Common myeloid progenitor, CD34-positive (primary cell): ENCODE data around the gene EDC3.

ENCODE experiments used
- CTCF ChIA-PET: fragments of 350-600 bp; sonication (Branson Sonifier 250); formaldehyde crosslinking; loops from one replicate; lab custom pipeline; 2021; ENCODE audit warnings: antibody characterized with exemption; lab: Charles Lee
- POLR2A ChIA-PET: fragments of 350-600 bp; sonication (Branson Sonifier 250); formaldehyde crosslinking; loops from one replicate; lab custom pipeline; 2021; ENCODE audit warnings: antibody characterized with exemption; lab: Charles Lee
- DNase-seq, 3 donors: peaks; one replicate each; pipeline versions ENCODE4 v3.0.0 to v3.0.0-alpha.2; 2013
- H3K27ac ChIP-seq, 2 experiments: 1 replicate in 1 of 2; 2 replicates in 1 of 2; pipeline ENCODE4 v1.7.0; 2013; ENCODE audit warnings: inconsistent platforms in 2 of 2, low read length in 2 of 2, mild to moderate bottlenecking in 2 of 2, low read depth in 1 of 2, moderate library complexity in 1 of 2; ENCODE audit not compliant: severe bottlenecking in 2 of 2, insufficient read depth in 1 of 2, poor library complexity in 1 of 2
- H3K27me3 ChIP-seq, 5 experiments: replicated peaks in 2 of 5; 1 replicate in 3 of 5; 2 replicates in 2 of 5; pipeline versions ENCODE4 v1.6.1 to v1.7.0; 2013; ENCODE audit warnings: low read length in 4 of 5, mild to moderate bottlenecking in 2 of 5, moderate library complexity in 2 of 5, inconsistent platforms in 1 of 5; ENCODE audit not compliant: insufficient read depth in 5 of 5, control insufficient read depth in 4 of 5
- H3K36me3 ChIP-seq, 4 experiments: 1 replicate in 2 of 4; 2 replicates in 2 of 4; pipeline versions ENCODE4 v1.6.1 to v1.7.0; 2013; ENCODE audit warnings: low read length in 3 of 4, control low read depth in 1 of 4, mild to moderate bottlenecking in 1 of 4; ENCODE audit not compliant: control insufficient read depth in 4 of 4, insufficient read depth in 4 of 4
- H3K4me1 ChIP-seq, 4 experiments: 1 replicate in 3 of 4; 2 replicates in 1 of 4; pipeline versions ENCODE4 v1.6.1 to v1.7.1; 2013; ENCODE audit warnings: low read length in 3 of 4, mild to moderate bottlenecking in 3 of 4, control low read depth in 1 of 4, inconsistent platforms in 1 of 4, moderate library complexity in 1 of 4; ENCODE audit not compliant: control insufficient read depth in 4 of 4, insufficient read depth in 4 of 4; ENCODE audit errors: control extremely low read depth in 1 of 4
- H3K4me3 ChIP-seq, 7 experiments: 1 replicate in 4 of 7; 2 replicates in 3 of 7; pipeline versions ENCODE4 v1.5.1 to v1.7.0; 2013; ENCODE audit warnings: mild to moderate bottlenecking in 7 of 7, low read length in 6 of 7, moderate library complexity in 6 of 7, inconsistent platforms in 2 of 7, low read depth in 2 of 7, control low read depth in 1 of 7; ENCODE audit not compliant: insufficient read depth in 4 of 7, control insufficient read depth in 1 of 7; ENCODE audit errors: extremely low read depth in 1 of 7
- H3K9me3 ChIP-seq, 5 experiments: 1 replicate in 4 of 5; 2 replicates in 1 of 5; pipeline versions ENCODE4 v1.6.1 to v1.7.1; 2013; ENCODE audit warnings: low read length in 4 of 5, mild to moderate bottlenecking in 2 of 5, inconsistent platforms in 1 of 5, low read depth in 1 of 5, moderate library complexity in 1 of 5; ENCODE audit not compliant: control insufficient read depth in 4 of 5, insufficient read depth in 2 of 5; ENCODE audit errors: control extremely low read depth in 1 of 5
- WGBS: methylation state at CpG from one replicate; pipeline ENCODE4 v1.1.5; 2013; ENCODE audit not compliant: insufficient coverage; 5-methylcytosine and 5-hydroxymethylcytosine counted together

The EDC3 gene

GRCh38 chr15:74656935-74657535, 38.8 kb downstream of the EDC3 start:
- POLR2A ChIA-PET, result no interaction called here
- CTCF ChIA-PET, result interaction anchor here (1.4 to 1.8 kb wide), 3 partner anchors 9 to 21 kb away, joined by 3 to 6 read pairs (median 3); no protein-coding TSS in a partner anchor
- no peak for DNase-seq
- H3K27ac ChIP-seq, result no peak overlapping the region
- H3K9me3 ChIP-seq, result no peaks in the 10 kb centered on the region
- H3K36me3 ChIP-seq, result peaks cover 6 to 25% (median 11%) of the 10 kb centered on the region in 4 experiments
- H3K4me3 ChIP-seq, result no peak overlapping the region
- H3K27me3 ChIP-seq, result no peaks in the 10 kb centered on the region
- 95% methylated on average over 6 of the region's 6 CpGs for WGBS
- H3K4me1 ChIP-seq, result peaks cover 0 to 9% (median 0%) of the 10 kb centered on the region in 4 experiments

- Histone ChIP-seq H3K36me3 (peaks cover 6 to 36% (median 17%) of the 10 kb centered on the region in 4 experiments), H3K27ac (no peak overlapping the region), H3K27me3 (no peaks in the 10 kb centered on the region), H3K4me3 (no peak overlapping the region), H3K4me1 (peaks cover 0 to 9% (median 0%) of the 10 kb centered on the region in 4 experiments), H3K9me3 (no peaks in the 10 kb centered on the region)
- no peak for DNase-seq
- ChIA-PET CTCF (interaction anchor here (1.3 to 1.9 kb wide), 2 partner anchors 10 to 38 kb away, joined by 5 read pairs; no protein-coding TSS in a partner anchor), POLR2A (no interaction called here)
- 100% methylated on average over 7 of the region's 7 CpGs for WGBS
Measured at GRCh38 chr15:74655424-74655823, 40.4 kb downstream of the EDC3 start.

- H3K27me3 ChIP-seq, result no peaks in the 10 kb centered on the region
- H3K4me3 ChIP-seq, result no peak overlapping the region
- no peak overlapping the region for H3K27ac ChIP-seq
- peaks cover 0 to 9% (median 0%) of the 10 kb centered on the region in 4 experiments for H3K4me1 ChIP-seq
- POLR2A ChIA-PET, result interaction anchor here (0.6 kb wide), 1 partner anchor 180 kb away, joined by 3 read pairs; no protein-coding TSS in a partner anchor
- peak; percentile 8 to 68 (median 46) for DNase-seq
- CTCF ChIA-PET, result interaction anchor here (1.0 to 10.7 kb wide), 4 partner anchors 16 to 116 kb away, joined by 3 to 96 read pairs (median 4); no protein-coding TSS in a partner anchor
- WGBS, result 83% methylated on average over 2 of the region's 7 CpGs
- H3K9me3 ChIP-seq, result no peaks in the 10 kb centered on the region
- peaks cover 11 to 42% (median 20%) of the 10 kb centered on the region in 4 experiments for H3K36me3 ChIP-seq
Measured at GRCh38 chr15:74653426-74654102, 42.3 kb downstream of the EDC3 start.

- CTCF ChIA-PET, result interaction anchor here (0.6 to 10.7 kb wide), 6 partner anchors 10 to 141 kb away, joined by 3 to 96 read pairs (median 3); no protein-coding TSS in a partner anchor
- H3K36me3 ChIP-seq, result peaks cover 11 to 41% (median 23%) of the 10 kb centered on the region in 4 experiments
- H3K27ac ChIP-seq, result no peak overlapping the region
- no peak overlapping the region for H3K4me3 ChIP-seq
- no peaks in the 10 kb centered on the region for H3K27me3 ChIP-seq
- H3K4me1 ChIP-seq, result peaks cover 0 to 9% (median 0%) of the 10 kb centered on the region in 4 experiments
- no peaks in the 10 kb centered on the region for H3K9me3 ChIP-seq
- DNase-seq, result no peak
- whole genome bisulfite sequencing, result 100% methylated on average over 3 of the region's 3 CpGs
- POLR2A ChIA-PET, result no interaction called here
Measured at GRCh38 chr15:74651242-74651741, 44.5 kb downstream of the EDC3 start.

GRCh38 chr15:74648051-74648842, 47.6 kb downstream of the EDC3 start:
- no peak overlapping the region for H3K27ac ChIP-seq
- 87% methylated on average over 4 of the region's 5 CpGs for WGBS
- no peaks in the 10 kb centered on the region for H3K9me3 ChIP-seq
- ChIA-PET CTCF (interaction anchor here (1.9 to 10.7 kb wide), 3 partner anchors 9 to 122 kb away, joined by 6 to 96 read pairs (median 43); no protein-coding TSS in a partner anchor), POLR2A (no interaction called here)
- DNase-seq, result no peak
- no peak overlapping the region for H3K4me3 ChIP-seq
- peaks cover 0 to 9% (median 4%) of the 10 kb centered on the region in 4 experiments for H3K4me1 ChIP-seq
- peaks cover 7 to 27% (median 14%) of the 10 kb centered on the region in 4 experiments for H3K36me3 ChIP-seq
- no peaks in the 10 kb centered on the region for H3K27me3 ChIP-seq

GRCh38 chr15:74646480-74646879, 49.3 kb downstream of the EDC3 start:
- no peak overlapping the region for H3K27ac ChIP-seq

More at GRCh38 chr15:74646480-74646879, 49.3 kb downstream of the EDC3 start:
- ChIA-PET POLR2A (no interaction called here), CTCF (interaction anchor here (6.8 to 10.7 kb wide), 2 partner anchors 12 to 124 kb away, joined by 43 to 96 read pairs; no protein-coding TSS in a partner anchor)
- Histone ChIP-seq H3K4me1 (peaks cover 0 to 26% (median 12%) of the 10 kb centered on the region in 4 experiments), H3K4me3 (no peak overlapping the region), H3K27me3 (no peaks in the 10 kb centered on the region), H3K9me3 (no peaks in the 10 kb centered on the region), H3K36me3 (peaks cover 5 to 20% (median 15%) of the 10 kb centered on the region in 4 experiments)
- no peak for DNase-seq
